Measurements from ENCODE around the gene B4GALT2.

Gene B4GALT2

GRCh38 chr1:44012404-44012803 lies 33.4 kb downstream of the B4GALT2 start:
- DNase-seq: no peak

- DNase-seq: no peak
Observed at GRCh38 chr1:44012941-44013609, 34.1 kb downstream of the B4GALT2 start.

GRCh38 chr1:44013949-44014348 lies 34.9 kb downstream of the B4GALT2 start:
- DNase-seq: no peak

GRCh38 chr1:44014365-44015104 lies 35.5 kb downstream of the B4GALT2 start:
- DNase-seq: no peak

GRCh38 chr1:44015206-44015605 lies 36.2 kb downstream of the B4GALT2 start:
- no peak for DNase-seq

GRCh38 chr1:44016041-44016889 lies 37.3 kb downstream of the B4GALT2 start:
- no peak for DNase-seq

GRCh38 chr1:44016890-44017400 lies 37.9 kb downstream of the B4GALT2 start:
- no peak for DNase-seq

- DNase-seq: no peak
Observed at GRCh38 chr1:44019466-44019948, 40.5 kb downstream of the B4GALT2 start.

GRCh38 chr1:44020464-44020863 lies 41.5 kb downstream of the B4GALT2 start:
- DNase-seq: no peak

GRCh38 chr1:44021156-44021555 lies 42.1 kb downstream of the B4GALT2 start:
- DNase-seq: no peak

GRCh38 chr1:44021581-44022321 lies 42.7 kb downstream of the B4GALT2 start:
- no peak for DNase-seq

GRCh38 chr1:44024031-44024902 lies 45.3 kb downstream of the B4GALT2 start:
- DNase-seq: no peak

GRCh38 chr1:44024903-44025525 lies 46.0 kb downstream of the B4GALT2 start:
- DNase-seq: no peak

GRCh38 chr1:44025816-44026215 lies 46.8 kb downstream of the B4GALT2 start:
- no peak for DNase-seq

- no peak for DNase-seq
Observed at GRCh38 chr1:44027320-44027719, 48.3 kb downstream of the B4GALT2 start.

GRCh38 chr1:44029260-44029910 lies 50.4 kb downstream of the B4GALT2 start:
- DNase-seq: no peak

GRCh38 chr1:44029911-44030604 lies 51.0 kb downstream of the B4GALT2 start:
- peak; percentile 87 for DNase-seq

GRCh38 chr1:44030605-44031251 lies 51.7 kb downstream of the B4GALT2 start:
- peak; percentile 61 for DNase-seq

Measured in activated CD4-positive, CD25-positive, alpha-beta regulatory T cell treated with anti-CD3 and anti-CD28 coated beads, Interleukin-2, amount 50 U/mL, for 72 hours (primary cell).